ENCODE results near the gene SYT1. TPM values are rescaled to one million over a fixed set of nuclear protein-coding genes. Genes with fewer than 3 reads are reported as not detected.

SYT1 gene
- total and polyA plus RNA-seq, 2 of the 4 experiments (the other 2 are of a cell fraction), result 2.8 to 3.0 TPM

- TF ChIP-seq POLR2A (IDR thresholded peaks at IDR 0.05; ENCODE audit: low read depth, low read length), result no peak
- no peak for TF ChIP-seq BHLHE40 (IDR thresholded peaks at IDR 0.05; ENCODE audit: low read depth, low read length)
- no peak for TF ChIP-seq RAD21 (IDR thresholded peaks at IDR 0.05; ENCODE audit: low read length)
- no peak for TF ChIP-seq MAFK (IDR thresholded peaks at IDR 0.05; ENCODE audit: low read depth, low read length)
- no peak for TF ChIP-seq NFE2L2 (IDR thresholded peaks at IDR 0.05; ENCODE audit: low read depth, low read length)
- TF ChIP-seq USF2 (IDR thresholded peaks at IDR 0.05; ENCODE audit: low read depth, low read length), result no peak
- TF ChIP-seq CHD1 (IDR thresholded peaks at IDR 0.05; ENCODE audit: low read depth, low read length), result no peak
- no peak for TF ChIP-seq CEBPB (IDR thresholded peaks at IDR 0.05; ENCODE audit: low read depth, low read length)
- no peak for TF ChIP-seq RFX5 (IDR thresholded peaks at IDR 0.05; ENCODE audit: low read depth, low read length)
- no peak for TF ChIP-seq MXI1 (IDR thresholded peaks at IDR 0.05; ENCODE audit: borderline replicate concordance, low read depth, low read length)
- no peak for TF ChIP-seq RCOR1 (IDR thresholded peaks at IDR 0.05; ENCODE audit: insufficient replicate concordance, low read length)
- TF ChIP-seq SMC3 (IDR thresholded peaks at IDR 0.05; ENCODE audit: low read depth, low read length), result no peak
- no peak for TF ChIP-seq CTCF (conservative IDR thresholded peaks at IDR 0.05; ENCODE audit: low read depth, low read length)
- no peak for TF ChIP-seq MAZ (IDR thresholded peaks at IDR 0.05; ENCODE audit: borderline replicate concordance, low read depth, low read length)
- TF ChIP-seq FOS (IDR thresholded peaks at IDR 0.05; ENCODE audit: low read depth, low read length), result no peak
- no peak for TF ChIP-seq ELK1 (IDR thresholded peaks at IDR 0.05; ENCODE audit: borderline replicate concordance, low read depth, low read length)
- H3K18ac ChIP-seq (ENCODE audit: low read depth, low read length), result no peak overlapping the region
- H3K56ac ChIP-seq (ENCODE audit: extremely low read depth, insufficient read depth, low read length), result no peak overlapping the region
- H2BK20ac ChIP-seq (ENCODE audit: low read depth, low read length), result no peak overlapping the region
- no peak for ATAC-seq (ENCODE audit: low read depth)
- intact Hi-C loops (cut with micrococcal nuclease) (no loop called here), in situ Hi-C loops (cut with MboI; ENCODE audit: low sequenced_read_pairs) (no loop called here), dilution Hi-C loops (cut with HindIII; ENCODE audit: low sequenced_read_pairs, unreplicated experiment) (no loop called here)
- no peak overlapping the region for H2BK15ac ChIP-seq (ENCODE audit: low read depth, low read length)
- no peak overlapping the region for H3K9ac ChIP-seq (ENCODE audit: low read depth, low read length)
- no peak overlapping the region for H4K5ac ChIP-seq (ENCODE audit: low read depth, low read length)
- H3K4ac ChIP-seq (ENCODE audit: low read depth, low read length), result no peak overlapping the region
- no peaks in the 10 kb centered on the region for H3K27me3 ChIP-seq (ENCODE audit: control insufficient read depth, insufficient read depth, low read length)
- H3K14ac ChIP-seq (replicated peaks; ENCODE audit: low read depth, low read length), result no peak overlapping the region
- no peak overlapping the region for H2AFZ ChIP-seq (replicated peaks; ENCODE audit: low read length, poor library complexity)
- H2AK9ac ChIP-seq (replicated peaks; ENCODE audit: low read depth, low read length, poor library complexity), result no peak overlapping the region
- no TSS peak for BruUV-seq (replicated peaks)
- CTCF ChIA-PET, result no interaction called here
- H3K9me3 ChIP-seq (ENCODE audit: control insufficient read depth, insufficient read depth, low read length), result no peaks in the 10 kb centered on the region
- DNase-seq, result no peak
- no peak overlapping the region for H3K23ac ChIP-seq (ENCODE audit: low read depth, low read length)
- H3K79me1 ChIP-seq (ENCODE audit: low read depth in 1 of 2, low read length in 2 of 2), result no peaks in the 10 kb centered on the region
- H3K9me1 ChIP-seq (ENCODE audit: insufficient read depth, low read length), result peaks cover 10% of the 10 kb centered on the region
- no peaks in the 10 kb centered on the region for H4K20me1 ChIP-seq (ENCODE audit: insufficient read depth, low read length)
- POLR2A ChIA-PET (ENCODE audit: unreplicated experiment), result no interaction called here
- H4K91ac ChIP-seq (ENCODE audit: insufficient read depth, low read depth, low read length), result no peak overlapping the region
- no peak overlapping the region for H2BK120ac ChIP-seq (ENCODE audit: low read depth, low read length)
- H3K4me3 ChIP-seq (ENCODE audit: insufficient read depth, low read depth, low read length), result no peak overlapping the region
- H2BK5ac ChIP-seq (ENCODE audit: low read depth, low read length, poor library complexity, severe bottlenecking), result no peak overlapping the region
- no peak overlapping the region for H3K27ac ChIP-seq (ENCODE audit: insufficient read depth, low read length)
- H2AK5ac ChIP-seq (ENCODE audit: low read depth, low read length), result no peak overlapping the region
- no peak overlapping the region for H4K8ac ChIP-seq (ENCODE audit: low read depth in 2 of 2, low read length in 2 of 2)
- no peak overlapping the region for H3K4me2 ChIP-seq (ENCODE audit: low read depth, low read length)
- H3K4me1 ChIP-seq (ENCODE audit: control insufficient read depth, insufficient read depth, low read length), result peaks cover 3% of the 10 kb centered on the region
- no peaks in the 10 kb centered on the region for H3K36me3 ChIP-seq (ENCODE audit: control insufficient read depth, insufficient read depth, low read length)
- WGBS, 2 experiments (ENCODE audit: extremely low coverage in 2 of 2, insufficient read length in 1 of 2), result 100% methylated on average over 1 of the region's 11 CpGs; no CpG with 5 or more reads in 1 of the 2 experiments
Observed at GRCh38 chr12:79448816-79449215, 584.2 kb downstream of the SYT1 start.
